AG04449 (cell line): ENCODE results near the gene SIL1.
"Not testable (repeated sequence)": the region's sequence is repeated elsewhere in the genome, so short reads cannot be mapped to it uniquely, and the experiment has no call there.

ENCODE experiments used
- CTCF ChIA-PET: fragments of 350-600 bp; formaldehyde crosslinking; extraction: SDS; loops from one replicate; lab custom pipeline; 2021; ENCODE audit warnings: antibody characterized with exemption; lab: Yijun Ruan, JAX
- POLR2A ChIA-PET: fragments of 400-600, 350-600 bp; formaldehyde crosslinking; extraction: SDS; loops from one replicate; lab custom pipeline; 2020; ENCODE audit warnings: antibody characterized with exemption, inconsistent platforms; lab: Yijun Ruan, JAX
- DNase-seq: peaks from one replicate; pipeline ENCODE4 v3.0.0-alpha.2; 2010; ENCODE audit warnings: low read depth, low spot score
- H3K4me3 ChIP-seq: 2 replicates; pipeline ENCODE4 v1.5.1; 2011; ENCODE audit warnings: low read depth, mild to moderate bottlenecking, control low read depth, low read length
- CTCF ChIP-seq: IDR thresholded peaks from one replicate; pipeline ENCODE4 v1.5.1; 2011; ENCODE audit warnings: mild to moderate bottlenecking, moderate library complexity, low read length, control low read depth, inconsistent platforms; ENCODE audit not compliant: insufficient read depth; ENCODE audit errors: missing control alignments

SIL1 gene

DNA sequence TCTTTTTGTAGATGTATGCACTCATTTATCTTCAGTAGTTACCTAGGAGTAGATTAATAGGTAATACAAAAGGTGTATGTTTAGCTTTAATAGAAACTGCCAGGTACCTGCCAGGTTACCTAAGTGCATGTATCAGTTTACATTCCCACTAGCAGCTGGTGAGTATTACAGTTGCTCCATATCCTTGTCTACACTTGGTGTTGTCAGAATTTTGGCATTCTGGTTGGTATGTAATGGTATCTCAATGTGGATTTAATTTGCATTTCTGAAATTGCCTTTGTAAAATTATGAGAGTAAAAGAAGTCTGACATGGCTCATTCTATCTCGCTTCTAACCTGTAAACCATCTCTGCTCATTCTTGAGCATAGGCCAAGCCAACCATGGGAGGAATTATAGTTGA is 38.3 kb upstream of the SIL1 start:
- no peak overlapping the region for H3K4me3 ChIP-seq
- ChIA-PET POLR2A (no interaction called here), CTCF (interaction anchor here (1.1 kb wide), 1 partner anchor 10 kb away, joined by 3 read pairs; no protein-coding TSS in a partner anchor)
- DNase-seq, result no peak
- TF ChIP-seq CTCF, result no peak

- CTCF ChIA-PET, result interaction anchor here (0.6 to 0.8 kb wide), 2 partner anchors 14 to 91 kb away, joined by 3 to 4 read pairs; no protein-coding TSS in a partner anchor
- TF ChIP-seq CTCF, result no peak
- H3K4me3 ChIP-seq, result no peak overlapping the region
- POLR2A ChIA-PET, result no interaction called here
- no peak for DNase-seq
Observed at GRCh38 chr5:139232147-139232724, 34.1 kb upstream of the SIL1 start.

GRCh38 chr5:139228201-139228803 is 30.1 kb upstream of the SIL1 start:
- no peak overlapping the region for H3K4me3 ChIP-seq
- CTCF ChIA-PET, result no interaction called here
- POLR2A ChIA-PET, result no interaction called here
- DNase-seq, result no peak
- no peak for TF ChIP-seq CTCF

- ChIA-PET CTCF (interaction anchor here (1.2 to 1.3 kb wide), 2 partner anchors 11 to 17 kb away, joined by 3 read pairs; no protein-coding TSS in a partner anchor), POLR2A (no interaction called here)
- H3K4me3 ChIP-seq, result no peak overlapping the region
- TF ChIP-seq CTCF, result no peak
- no peak for DNase-seq
Observed at GRCh38 chr5:139226131-139226530, 28.0 kb upstream of the SIL1 start.

DNA sequence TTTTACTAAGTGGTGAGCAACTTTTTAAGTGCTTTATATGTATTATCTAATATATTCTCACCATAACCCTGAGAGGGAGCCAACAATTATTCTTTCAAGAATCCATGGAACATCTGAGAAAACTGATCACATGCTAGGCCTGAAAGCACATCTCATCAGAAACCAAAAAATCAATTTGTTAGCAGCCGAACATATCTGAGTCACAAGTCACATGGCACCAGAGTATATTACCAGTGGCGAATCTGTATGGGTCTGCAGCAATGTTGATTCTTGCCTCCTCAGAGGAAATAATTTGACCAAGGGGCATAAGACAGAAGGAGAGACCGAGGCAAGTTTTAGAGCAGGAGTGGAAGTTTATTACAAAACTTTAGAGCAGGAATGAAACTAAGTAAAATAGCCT is 25.3 kb upstream of the SIL1 start:
- CTCF ChIA-PET, result no interaction called here
- POLR2A ChIA-PET, result no interaction called here
- TF ChIP-seq CTCF, result no peak

GRCh38 chr5:139222346-139222745 is 24.2 kb upstream of the SIL1 start:
- CTCF ChIA-PET, result no interaction called here
- H3K4me3 ChIP-seq, result no peak overlapping the region
- POLR2A ChIA-PET, result no interaction called here
- no peak for TF ChIP-seq CTCF
- no peak for DNase-seq

More for the DNA sequence above, 25.3 kb upstream of the SIL1 start:
- DNase-seq, result no peak
- H3K4me3 ChIP-seq, result no peak overlapping the region

DNA sequence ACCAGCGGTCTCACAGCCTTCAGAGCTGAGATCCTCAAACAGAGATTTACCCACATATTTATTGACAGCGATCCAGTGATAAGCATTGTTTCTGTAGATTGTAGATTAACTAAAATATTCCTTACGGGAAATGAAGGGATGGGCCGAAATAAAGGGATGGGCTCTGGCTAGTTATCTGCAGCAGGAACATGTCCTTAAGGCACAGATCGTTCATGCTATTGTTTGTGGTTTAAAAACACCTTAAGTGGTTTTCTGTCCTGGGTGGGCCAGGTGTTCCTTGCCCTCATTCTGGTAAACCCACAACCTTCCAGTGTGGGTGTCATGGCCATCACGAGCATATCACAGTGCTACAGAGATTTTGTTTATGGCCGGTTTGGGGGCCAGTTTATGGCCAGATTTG is 19.9 kb upstream of the SIL1 start:
- CTCF ChIA-PET, DNase-seq, H3K4me3 ChIP-seq, POLR2A ChIA-PET: not testable (repeated sequence)
